Activated CD8-positive, alpha-beta memory T cell treated with anti-CD3 and anti-CD28 coated beads for 36 hours (primary cell): Measurements from ENCODE around the gene OR10R2. TPM values are rescaled to one million over a fixed set of nuclear protein-coding genes. Genes with fewer than 3 reads are reported as not detected.

Experiments
- CTCF ChIA-PET: fragments of 350-600 bp; sonication (Branson Sonifier 250); formaldehyde crosslinking; loops from one replicate; lab custom pipeline; 2021; ENCODE audit warnings: antibody characterized with exemption; lab: Charles Lee
- POLR2A ChIA-PET: fragments of 350-600 bp; sonication (Branson Sonifier 250); formaldehyde crosslinking; loops from one replicate; lab custom pipeline; 2021; ENCODE audit warnings: antibody characterized with exemption; lab: Charles Lee
- total RNA-seq, 2 experiments: library from RNA; stranded (reverse); gene quantifications; one replicate each; pipeline ENCODE4 v1.2.3, GENCODE V29; 2021

OR10R2 gene
- total RNA-seq, 2 experiments from 2014 or later = not detected

GRCh38 chr1:158520955-158521665 lies 49.1 kb downstream of the OR10R2 start:
- CTCF ChIA-PET = interaction anchor here (1.5 kb wide), 1 partner anchor 14 kb away, joined by 3 read pairs; no protein-coding TSS in a partner anchor

GRCh38 chr1:158521666-158522058 lies 49.6 kb downstream of the OR10R2 start:
- ChIA-PET CTCF (interaction anchor here (1.5 kb wide), 1 partner anchor 15 kb away, joined by 3 read pairs; no protein-coding TSS in a partner anchor), POLR2A (no interaction called here)

More at GRCh38 chr1:158520955-158521665, 49.1 kb downstream of the OR10R2 start:
- POLR2A ChIA-PET = no interaction called here

GRCh38 chr1:158527190-158527815 lies 55.3 kb downstream of the OR10R2 start:
- POLR2A ChIA-PET = no interaction called here
- CTCF ChIA-PET = interaction anchor here (0.6 kb wide), 1 partner anchor 322 kb away, joined by 3 read pairs; no protein-coding TSS in a partner anchor

Other genes starting within 250 kb of the OR10R2 start
- under 1 TPM; 0.34 to 0.36 TPM for gene CD1A, start 217.8 kb upstream of the OR10R2 start, total RNA-seq
- gene CD1C, start 182.3 kb upstream of the OR10R2 start, total RNA-seq = 1 to 10 TPM in 1 of 2 experiments, under 1 TPM in 1; 0.78 to 1.3 TPM
- gene CD1B, start 140.7 kb upstream of the OR10R2 start, total RNA-seq = not detected
- gene CD1E, start 118.3 kb upstream of the OR10R2 start, total RNA-seq = not detected
- gene OR10T2, start 72.8 kb upstream of the OR10R2 start, total RNA-seq = not detected
- not detected for gene OR10K2, start 46.0 kb upstream of the OR10R2 start, total RNA-seq
- gene OR10K1, start 10.4 kb upstream of the OR10R2 start, total RNA-seq = not detected
- gene OR6Y1, start 82.2 kb downstream of the OR10R2 start, total RNA-seq = not detected
- gene OR6P1, start 98.4 kb downstream of the OR10R2 start, total RNA-seq = not detected
- gene OR10X1, start 107.7 kb downstream of the OR10R2 start, total RNA-seq = not detected
- gene OR10Z1, start 133.0 kb downstream of the OR10R2 start, total RNA-seq = not detected
- not detected for gene SPTA1, start 214.5 kb downstream of the OR10R2 start, total RNA-seq
- not detected for gene OR6K2, start 228.4 kb downstream of the OR10R2 start, total RNA-seq
- not detected for gene OR6K3, start 248.5 kb downstream of the OR10R2 start, total RNA-seq